H1 (cell line): ENCODE measurements around the gene SH3TC2. TPM values are rescaled to one million over a fixed set of nuclear protein-coding genes. Genes with fewer than 3 reads are reported as not detected.

ENCODE experiments used
- ATF3 ChIP-seq: IDR thresholded peaks from 2 replicates; pipeline ENCODE4 v1.6.1; 2011; ENCODE audit warnings: low read depth, mild to moderate bottlenecking, low read length; ENCODE audit not compliant: insufficient read depth
- HDAC2 ChIP-seq, 2 experiments: fragments of 300-600 bp in 1 of 2; sonication (generic) in 1 of 2; IDR thresholded peaks; 2 replicates each; pipeline ENCODE4 v1.6.1; 2011 to 2012; ENCODE audit warnings: low read depth in 2 of 2, low read length in 2 of 2, mild to moderate bottlenecking in 2 of 2, moderate library complexity in 2 of 2, borderline replicate concordance in 1 of 2, inconsistent platforms in 1 of 2
- polyA plus RNA-seq, 7 experiments: library from polyadenylated mRNA; depleted of rRNA in 3 of 7; stranded (reverse) in 5 of 7; unstranded in 2 of 7; fragments of >200 nt in 5 of 7; fragments of 200-250 nt in 2 of 7; gene quantifications; 1 replicate in 5 of 7; 2 replicates in 1 of 7; 4 replicates in 1 of 7; pipeline versions ENCODE4 v1.2.1 to v1.2.3, GENCODE V29; 2011 to 2013; ENCODE audit warnings: missing spikeins in 2 of 7, mixed read lengths in 2 of 7
- total RNA-seq: library from RNA; stranded (reverse); fragmentation: NEBNext Ultra II Directional; extraction: Animal tissue kit (Norgen Biotek cat#: 25700); gene quantifications from 2 replicates; pipeline ENCODE4 v1.2.1, GENCODE V29; 2021

SH3TC2 gene
- total and polyA plus RNA-seq, 2 of the 8 experiments (the other 6 are each of a cell fraction or from before 2014, with no cell fraction given) = 0.11 to 0.80 TPM

GRCh38 chr5:148961261-148962199, 101.3 kb downstream of the SH3TC2 start (continued):
- TF ChIP-seq HDAC2 (IDR thresholded peaks at IDR 0.05; ENCODE audit: borderline replicate concordance in 1 of 2, low read depth in 2 of 2, low read length in 2 of 2) = no peak
- TF ChIP-seq ATF3 = no peak
